Measurements from ENCODE around the gene FRY.

FRY gene

GRCh38 chr13:32087955-32088747 is 56.6 kb downstream of the FRY start:
- no peak for DNase-seq

- no peak for DNase-seq
Measured at GRCh38 chr13:32092496-32092895, 60.9 kb downstream of the FRY start.

GRCh38 chr13:32093006-32093405 is 61.4 kb downstream of the FRY start:
- no peak for DNase-seq

GRCh38 chr13:32098272-32098671 is 66.7 kb downstream of the FRY start:
- DNase-seq = no peak

- no peak for DNase-seq
Measured at GRCh38 chr13:32105653-32106313, 74.2 kb downstream of the FRY start.

GRCh38 chr13:32107474-32107873 is 75.9 kb downstream of the FRY start:
- no peak for DNase-seq

GRCh38 chr13:32107973-32108372 is 76.4 kb downstream of the FRY start:
- DNase-seq = no peak

GRCh38 chr13:32113532-32113931 is 82.0 kb downstream of the FRY start:
- no peak for DNase-seq

- no peak for DNase-seq
Measured at GRCh38 chr13:32114284-32114950, 82.8 kb downstream of the FRY start.

- no peak for DNase-seq
Measured at GRCh38 chr13:32115066-32115465, 83.5 kb downstream of the FRY start.

GRCh38 chr13:32116210-32116609 is 84.6 kb downstream of the FRY start:
- DNase-seq = no peak

GRCh38 chr13:32117001-32117400 is 85.4 kb downstream of the FRY start:
- DNase-seq = no peak

GRCh38 chr13:32117701-32118100 is 86.1 kb downstream of the FRY start:
- DNase-seq = no peak

- DNase-seq = no peak
Measured at GRCh38 chr13:32121316-32121715, 89.7 kb downstream of the FRY start.

GRCh38 chr13:32124743-32125142 is 93.2 kb downstream of the FRY start:
- DNase-seq = no peak

- no peak for DNase-seq
Measured at GRCh38 chr13:32125221-32125689, 93.7 kb downstream of the FRY start.

GRCh38 chr13:32125751-32126150 is 94.2 kb downstream of the FRY start:
- no peak for DNase-seq

- no peak for DNase-seq
Measured at GRCh38 chr13:32126278-32126677, 94.7 kb downstream of the FRY start.

GRCh38 chr13:32126756-32127155 is 95.2 kb downstream of the FRY start:
- no peak for DNase-seq

- no peak for DNase-seq
Measured at GRCh38 chr13:32127691-32128090, 96.1 kb downstream of the FRY start.

GRCh38 chr13:32134241-32135055 is 102.9 kb downstream of the FRY start:
- no peak for DNase-seq

- DNase-seq = no peak
Measured at GRCh38 chr13:32135056-32135390, 103.4 kb downstream of the FRY start.

- DNase-seq = no peak
Measured at GRCh38 chr13:32135655-32136054, 104.1 kb downstream of the FRY start.

All from right hindlimb (tissue), 1 donor.